HG03342 (cell line): ENCODE measurements around the gene GKAP1.
"Not testable (repeated sequence)": the region's sequence is repeated elsewhere in the genome, so short reads cannot be mapped to it uniquely, and the experiment has no call there.

Source experiments
- ATAC-seq: cut with Tn5 transposase; IDR thresholded peaks from one replicate; pipeline ENCODE4 v1.9.1; 2021; ENCODE audit warnings: mild to moderate bottlenecking, moderate library complexity; ENCODE audit not compliant: unreplicated experiment

Gene GKAP1

DNA sequence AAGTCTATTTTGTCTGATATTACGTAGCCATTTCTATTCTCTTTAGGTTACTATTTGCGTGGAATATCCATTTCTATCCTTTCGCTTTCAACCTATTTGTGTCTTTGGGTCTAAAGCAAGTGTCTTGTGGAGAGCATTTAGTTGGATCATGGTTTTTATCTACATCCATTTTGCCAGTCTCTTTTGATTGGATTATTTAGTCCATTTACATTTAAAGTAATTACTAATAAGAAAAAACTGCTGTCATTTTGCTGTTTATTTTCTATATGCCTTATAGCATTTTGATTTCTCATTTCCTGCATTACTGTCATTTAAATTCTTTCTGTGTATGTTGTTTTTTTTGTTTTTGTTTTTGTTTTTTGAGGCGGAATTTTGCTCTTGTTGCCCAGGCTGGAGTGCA, 83.8 kb downstream of the GKAP1 start:
- no peak for ATAC-seq

DNA sequence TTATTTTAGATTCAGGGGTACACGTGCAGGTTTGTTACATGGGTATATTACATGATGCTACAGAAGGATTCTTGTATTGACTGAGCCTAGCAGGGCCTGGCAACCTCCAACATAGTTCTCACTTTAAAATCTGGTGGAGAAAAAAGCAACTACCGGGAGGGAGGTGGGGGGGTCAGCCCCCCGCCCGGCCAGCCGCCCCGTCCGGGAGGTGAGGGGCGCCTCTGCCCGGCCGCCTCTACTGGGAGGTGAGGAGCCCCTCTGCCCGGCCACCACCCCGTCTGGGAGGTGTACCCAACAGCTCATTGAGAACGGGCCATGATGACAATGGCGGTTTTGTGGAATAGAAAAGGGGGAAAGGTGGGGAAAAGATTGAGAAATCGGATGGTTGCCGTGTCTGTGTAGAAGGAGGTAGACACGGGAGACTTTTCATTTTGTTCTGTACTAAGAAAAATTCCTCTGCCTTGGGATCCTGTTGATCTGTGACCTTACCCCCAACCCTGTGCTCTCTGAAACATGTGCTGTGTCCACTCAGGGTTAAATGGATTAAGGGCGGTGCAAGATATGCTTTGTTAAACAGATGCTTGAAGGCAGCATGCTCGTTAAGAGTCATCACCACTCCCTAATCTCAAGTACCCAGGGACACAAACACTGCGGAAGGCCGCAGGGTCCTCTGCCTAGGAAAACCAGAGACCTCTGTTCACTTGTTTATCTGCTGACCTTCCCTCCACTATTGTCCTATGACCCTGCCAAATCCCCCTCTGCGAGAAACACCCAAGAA, 88.8 kb downstream of the GKAP1 start:
- not testable (repeated sequence) for ATAC-seq

DNA sequence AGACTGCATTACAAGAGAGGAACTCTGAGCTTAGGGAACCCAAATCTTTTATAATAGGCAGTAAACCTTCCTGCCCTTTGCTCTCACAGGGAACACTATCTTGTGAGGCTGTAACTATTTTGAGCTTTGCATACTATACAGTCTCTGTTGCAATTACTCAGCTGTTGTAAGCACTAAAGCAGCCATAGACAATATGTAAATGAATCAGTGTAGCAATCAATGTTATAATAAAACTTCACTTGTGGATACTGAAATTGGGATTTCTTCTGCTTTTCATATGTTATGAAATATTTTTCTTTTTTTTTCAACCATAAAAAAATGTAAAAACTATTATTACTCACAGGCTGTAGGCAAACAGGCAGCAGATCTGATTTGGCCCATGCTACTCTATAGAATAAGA, 93.1 kb downstream of the GKAP1 start:
- ATAC-seq = no peak

DNA sequence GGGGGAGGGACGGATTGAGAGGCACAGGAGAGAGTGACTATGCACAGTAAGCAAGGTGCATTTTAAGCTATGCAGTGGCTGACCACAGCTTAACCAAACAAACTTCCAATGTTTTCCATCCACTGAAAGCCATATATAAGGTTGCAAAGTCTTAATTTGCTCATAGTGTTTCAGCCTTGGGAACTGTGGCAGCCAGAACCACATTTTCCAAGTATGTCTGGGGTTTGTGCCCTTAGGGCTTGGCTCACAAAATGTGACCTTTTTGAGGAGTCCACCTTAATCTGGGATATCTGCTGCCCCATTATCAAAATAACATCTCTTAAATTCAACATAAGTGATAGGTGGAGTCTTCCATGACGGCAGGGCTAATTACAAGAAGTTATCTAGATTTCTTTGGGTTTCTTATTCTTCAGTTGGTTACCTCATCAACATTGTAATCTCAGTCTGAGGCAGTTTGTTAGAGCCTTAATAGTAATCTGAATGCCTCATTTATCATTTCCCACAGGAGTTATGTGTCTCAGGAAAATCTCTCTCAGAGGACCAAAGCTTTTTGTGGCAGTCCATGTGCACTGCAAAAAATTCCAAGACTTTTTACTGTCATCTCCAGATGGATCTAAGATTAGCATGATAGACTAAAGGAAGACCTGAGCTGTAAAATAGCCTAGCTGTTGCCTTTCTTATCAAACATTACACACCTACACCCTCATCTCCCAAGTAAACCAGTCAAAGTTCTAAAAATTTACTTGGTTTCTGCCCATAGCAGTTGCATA, 94.7 kb downstream of the GKAP1 start:
- ATAC-seq = no peak

DNA sequence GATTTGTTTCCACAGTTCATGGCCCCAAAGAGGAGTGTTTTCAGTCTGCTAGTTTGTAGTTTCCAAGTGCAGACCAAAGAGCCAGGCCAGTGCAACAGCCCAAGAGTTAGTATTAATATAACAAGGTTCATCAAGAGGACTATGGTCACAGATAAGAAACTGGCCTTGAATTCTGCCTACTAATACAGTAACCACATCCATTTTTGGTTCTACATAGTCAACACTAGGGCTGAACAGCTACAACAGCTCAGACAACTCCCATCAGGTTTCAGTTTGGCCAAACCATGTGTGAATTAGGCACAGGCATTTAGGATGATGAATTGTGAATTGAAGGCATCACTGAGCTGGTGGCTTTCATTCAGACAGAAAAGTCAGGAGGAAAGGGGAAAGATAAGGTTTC, 96.1 kb downstream of the GKAP1 start:
- ATAC-seq = no peak

DNA sequence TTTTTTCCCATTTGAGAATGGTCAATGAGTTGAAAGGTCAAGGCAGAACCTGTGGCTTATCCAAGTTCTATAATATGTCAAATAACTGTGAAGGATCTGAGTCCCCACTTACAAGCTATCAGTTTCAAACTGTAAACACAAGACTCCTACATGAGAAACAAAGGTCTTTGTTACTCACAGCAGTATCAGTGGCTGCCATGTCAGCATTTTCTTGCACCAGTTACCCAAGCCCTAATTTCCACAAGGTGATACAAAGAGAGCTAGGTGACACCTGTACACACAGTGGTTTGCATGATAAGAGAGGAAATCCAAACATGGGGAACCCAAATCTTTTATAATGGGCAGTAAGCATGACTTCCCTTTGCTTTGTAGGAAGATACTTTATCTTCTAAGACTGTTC, 101.8 kb downstream of the GKAP1 start:
- ATAC-seq = no peak

DNA sequence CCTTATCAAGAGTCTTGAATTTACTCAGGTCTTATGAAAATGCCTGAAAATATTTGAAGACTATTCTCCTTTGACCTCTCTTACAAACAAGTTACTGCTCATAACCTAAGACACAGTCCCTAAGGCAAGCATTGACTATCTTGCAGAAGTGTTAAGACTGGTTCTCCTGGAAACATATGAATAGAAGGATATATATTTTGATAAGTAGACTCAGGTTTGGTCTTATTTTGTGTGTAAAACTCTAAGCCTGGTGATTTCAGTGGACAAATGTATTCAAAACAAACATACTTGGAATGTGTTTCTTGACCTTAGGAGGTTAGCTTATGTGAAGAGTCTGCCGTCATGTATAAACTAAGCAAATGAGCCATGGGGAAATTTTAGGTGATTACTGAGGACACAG, 102.3 kb downstream of the GKAP1 start:
- ATAC-seq = no peak

DNA sequence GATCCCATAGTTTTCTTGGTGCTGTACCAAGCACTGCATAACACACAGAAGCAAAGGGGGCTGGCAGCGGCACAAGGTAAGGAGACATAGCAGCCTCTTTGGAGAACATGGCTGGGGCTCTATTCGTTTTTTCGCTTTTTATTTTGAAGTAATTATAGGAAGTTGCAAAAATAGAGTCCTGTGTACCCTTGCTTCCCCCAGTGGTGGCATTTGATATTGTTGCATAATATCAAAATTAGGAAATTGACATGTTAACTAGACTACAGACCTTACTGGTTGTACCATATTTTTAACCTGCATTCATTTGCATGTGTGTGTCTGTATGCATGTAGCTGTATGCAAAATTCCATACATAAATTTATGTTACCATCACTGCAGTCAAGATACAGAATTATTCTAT, 103.2 kb downstream of the GKAP1 start:
- no peak for ATAC-seq

DNA sequence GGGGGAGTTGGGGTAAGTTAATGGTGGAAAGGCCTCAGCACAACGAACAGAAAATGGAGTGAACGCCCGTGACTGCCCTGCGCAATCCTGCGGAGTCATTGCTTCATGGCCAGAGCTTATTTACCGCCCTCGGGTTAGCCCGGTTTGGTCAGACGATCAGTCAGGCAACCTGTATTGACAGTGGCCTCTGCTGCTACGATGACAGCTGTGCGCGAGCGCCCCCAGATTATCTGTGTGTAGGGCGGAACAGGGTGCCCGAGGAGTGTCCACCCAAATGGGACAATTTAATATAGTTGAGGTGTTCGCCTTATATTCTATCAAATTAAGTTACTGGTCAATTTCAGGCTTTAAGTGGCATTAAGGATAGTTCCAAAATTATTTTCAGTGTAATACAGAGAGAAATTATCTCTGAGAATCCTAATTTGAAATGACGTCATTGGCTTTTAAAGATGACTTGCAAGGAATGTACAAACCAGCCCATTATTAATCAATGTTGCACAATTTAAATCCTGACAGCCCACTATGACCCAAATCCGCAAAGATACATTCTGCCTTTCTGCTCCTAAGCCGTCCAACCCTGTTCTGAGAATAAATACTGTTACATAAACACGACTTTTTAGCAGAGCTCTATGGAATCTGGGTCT, 108.9 kb downstream of the GKAP1 start:
- ATAC-seq = peak; percentile 45

DNA sequence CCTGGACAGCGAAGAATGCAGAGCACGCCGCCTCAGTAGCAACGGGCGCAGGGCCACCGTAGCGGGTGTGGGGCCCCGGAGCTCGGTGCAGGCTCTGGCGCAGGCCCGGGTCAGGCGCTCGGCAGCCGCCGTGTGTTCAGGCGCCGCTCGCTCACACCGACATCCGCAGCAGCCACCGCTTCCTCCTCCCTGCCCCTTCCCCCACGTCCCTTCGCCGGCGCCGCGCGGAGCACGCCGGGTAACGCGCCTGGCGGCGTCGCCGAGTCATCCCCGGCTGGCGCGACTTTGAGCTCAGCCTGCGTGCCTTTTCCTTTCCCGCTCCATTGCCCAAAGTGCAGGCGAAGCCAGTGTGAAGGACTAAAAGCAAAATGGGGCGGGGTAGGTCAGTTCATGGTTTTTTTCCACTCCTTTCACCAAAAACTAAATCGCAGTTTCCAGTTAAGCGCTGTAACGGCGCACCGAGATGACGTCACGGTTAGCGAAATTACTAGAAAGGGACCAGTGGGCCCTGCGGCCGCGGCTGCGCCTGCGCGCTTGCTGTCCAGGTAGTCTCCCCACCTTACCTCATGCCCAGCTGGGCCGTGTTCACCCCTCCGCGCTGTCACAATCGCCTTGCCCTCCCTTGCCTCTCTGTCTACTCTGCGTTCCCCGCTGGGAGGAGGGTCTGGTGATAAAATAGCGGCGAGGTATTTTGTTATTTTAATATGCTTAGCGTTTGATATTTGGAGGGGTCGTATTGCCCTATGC, 109.6 kb downstream of the GKAP1 start, which contains the start of gene UBQLN1:
UBQLN1 (minus strand) TSS at position 191 of the 747 bp plus-strand sequence. CDS start 279 bp downstream, outside the sequence.
- peak; percentile 69 for ATAC-seq

DNA sequence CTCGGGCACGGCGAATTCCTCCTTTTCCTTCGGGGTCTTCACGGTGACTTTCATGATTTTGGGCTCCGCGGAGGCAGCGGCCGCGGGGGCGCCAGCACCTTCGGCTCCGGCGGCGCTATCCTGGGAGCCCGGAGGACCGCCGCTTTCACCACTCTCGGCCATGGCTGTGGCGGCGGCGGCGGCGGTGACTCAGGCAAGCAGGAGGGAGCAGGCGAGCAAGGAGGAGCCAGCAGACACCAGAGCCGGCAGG, 110.1 kb downstream of the GKAP1 start:
- ATAC-seq = peak; percentile 53

DNA sequence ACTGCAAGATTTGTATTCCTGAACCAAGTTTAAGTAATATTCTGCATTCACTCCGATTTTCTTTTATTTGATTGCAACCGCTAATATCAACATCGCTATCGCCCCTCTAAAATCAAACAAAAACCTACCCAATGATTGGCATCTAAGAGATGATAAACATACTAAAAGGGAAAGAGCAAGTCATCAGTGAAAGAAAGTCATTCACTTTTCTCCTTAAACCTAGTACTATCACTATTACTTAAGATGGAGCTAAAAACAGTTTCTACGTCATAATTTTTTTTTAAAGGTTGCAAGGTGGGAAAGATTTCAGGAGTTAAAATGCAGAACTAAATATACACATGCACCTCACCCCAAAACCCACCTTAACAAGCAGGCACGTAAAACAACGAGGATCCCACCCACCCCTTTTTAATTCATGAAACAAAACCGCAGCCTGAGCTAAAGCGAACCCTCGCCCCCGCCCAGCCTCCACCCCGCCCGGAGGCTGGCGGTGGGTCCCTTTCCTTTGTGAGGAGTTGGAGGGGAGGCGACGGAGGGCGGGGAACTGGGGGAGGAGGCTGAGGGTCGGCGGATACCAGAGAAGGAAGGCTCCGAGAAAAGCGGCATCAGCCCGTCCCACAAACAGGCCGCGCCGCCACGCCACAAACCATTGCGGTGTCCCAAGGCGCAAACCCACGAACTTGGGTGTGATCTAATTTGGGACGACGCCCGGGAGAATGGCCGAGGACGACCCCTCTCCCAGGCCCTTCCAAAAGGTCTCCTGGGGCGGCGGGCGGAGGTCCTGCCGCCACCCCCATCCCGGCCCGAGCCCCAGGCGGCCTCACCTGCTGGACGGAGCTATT, 110.7 kb downstream of the GKAP1 start:
- peak; percentile 13 for ATAC-seq

DNA sequence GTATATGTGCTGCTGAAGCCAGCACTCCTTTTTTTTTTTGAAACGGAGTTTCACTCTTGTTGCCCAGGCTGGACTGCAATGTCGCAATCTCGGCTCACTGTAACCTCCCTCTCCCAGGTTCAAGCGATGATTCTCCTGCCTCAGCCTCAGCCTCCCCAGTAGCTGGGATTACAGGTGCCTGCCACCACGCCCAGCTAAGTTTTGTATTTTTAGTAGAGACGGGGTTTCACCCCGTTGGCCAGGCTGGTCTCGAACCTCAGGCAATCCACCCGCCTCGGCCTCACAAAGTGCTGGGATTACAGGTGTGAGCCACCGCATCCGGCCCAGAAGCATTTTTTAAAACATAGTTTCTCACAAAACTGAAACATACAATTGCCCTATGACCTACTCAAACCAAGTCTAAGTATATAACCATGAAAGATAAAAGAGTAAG, 112.3 kb downstream of the GKAP1 start:
- not testable (repeated sequence) for ATAC-seq

DNA sequence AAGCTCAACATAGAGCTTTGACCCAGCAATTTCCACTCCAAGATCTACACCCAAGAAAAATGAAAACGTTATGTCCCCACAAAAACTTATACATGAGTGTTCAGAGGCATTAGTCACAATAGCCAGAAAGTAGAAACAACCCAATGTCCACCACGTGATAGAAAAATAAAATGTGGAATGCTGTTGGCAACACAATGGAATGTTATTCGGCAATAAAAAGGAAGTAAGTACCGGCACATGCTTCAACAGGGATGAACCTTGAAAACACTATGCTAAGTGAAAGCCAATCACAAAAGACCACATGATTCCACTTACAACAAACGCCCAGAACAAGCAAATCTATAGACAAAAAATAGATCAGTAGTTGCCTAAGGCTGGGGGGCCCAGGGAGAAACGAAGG, 115.8 kb downstream of the GKAP1 start:
- ATAC-seq = no peak

DNA sequence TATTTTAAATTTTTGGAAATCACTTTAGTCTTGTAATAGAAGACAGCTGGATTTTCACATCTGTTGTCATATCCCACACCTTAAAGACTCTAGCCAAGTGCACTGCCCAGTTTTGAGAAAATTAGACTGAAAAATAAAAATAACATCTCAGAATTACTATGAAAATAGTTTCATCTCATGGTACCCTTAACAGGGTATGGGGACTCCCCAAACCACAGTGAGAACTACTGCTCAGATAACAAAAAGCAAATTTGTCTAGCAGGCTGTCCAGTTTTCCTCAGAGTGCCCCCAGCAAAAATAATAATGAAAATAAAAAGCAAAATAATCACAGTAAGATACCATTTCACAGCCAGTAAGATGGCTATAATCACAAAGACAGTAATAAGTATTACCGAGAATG, 116.3 kb downstream of the GKAP1 start:
- no peak for ATAC-seq

DNA sequence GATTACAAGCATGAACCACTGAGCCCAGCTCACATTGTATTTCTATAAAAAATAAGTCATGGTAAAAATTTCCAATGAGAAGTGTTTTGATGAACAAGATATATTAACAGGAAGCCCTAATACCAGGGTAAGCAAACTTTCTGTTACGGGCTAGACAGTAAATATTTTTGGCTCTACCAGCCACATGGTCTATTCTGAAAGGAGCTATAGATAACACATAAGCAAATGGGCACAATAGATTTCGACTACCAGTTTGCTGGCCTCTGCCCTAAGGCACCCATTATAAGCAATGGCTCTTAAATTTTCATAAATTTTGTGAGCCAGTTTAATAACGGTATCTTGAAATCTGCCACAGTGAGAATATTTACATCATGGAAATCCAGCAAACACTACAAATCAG, 118.0 kb downstream of the GKAP1 start:
- peak; percentile 41 for ATAC-seq

DNA sequence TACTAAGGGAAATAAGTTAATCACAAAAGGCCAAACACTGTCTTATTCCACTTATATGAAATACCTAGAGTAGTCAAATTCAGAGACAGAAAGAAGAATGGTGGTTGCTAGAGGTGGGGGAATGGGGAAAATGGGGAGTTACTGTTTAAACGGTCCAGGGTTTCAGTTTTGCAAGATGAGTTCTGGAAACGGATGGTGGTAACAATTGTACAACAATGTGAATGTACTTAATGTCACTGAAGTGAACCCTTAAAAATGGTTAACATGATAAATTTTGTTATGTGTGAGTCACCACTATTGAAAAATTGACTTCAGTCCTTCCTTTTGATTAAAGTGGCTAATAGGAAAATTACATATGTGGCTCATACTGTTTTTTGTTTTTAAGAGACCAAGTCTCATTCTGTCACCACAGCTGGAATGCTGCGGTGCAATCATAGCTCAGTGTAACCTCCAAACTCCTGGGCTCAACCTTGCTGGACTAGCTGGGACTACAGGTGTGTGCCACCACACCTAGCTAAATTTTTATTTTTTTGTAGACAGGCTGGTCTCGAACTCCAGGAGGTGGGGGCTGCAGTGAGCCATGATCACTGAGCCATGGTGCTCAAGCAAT, 118.5 kb downstream of the GKAP1 start:
- peak; percentile 33 for ATAC-seq

DNA sequence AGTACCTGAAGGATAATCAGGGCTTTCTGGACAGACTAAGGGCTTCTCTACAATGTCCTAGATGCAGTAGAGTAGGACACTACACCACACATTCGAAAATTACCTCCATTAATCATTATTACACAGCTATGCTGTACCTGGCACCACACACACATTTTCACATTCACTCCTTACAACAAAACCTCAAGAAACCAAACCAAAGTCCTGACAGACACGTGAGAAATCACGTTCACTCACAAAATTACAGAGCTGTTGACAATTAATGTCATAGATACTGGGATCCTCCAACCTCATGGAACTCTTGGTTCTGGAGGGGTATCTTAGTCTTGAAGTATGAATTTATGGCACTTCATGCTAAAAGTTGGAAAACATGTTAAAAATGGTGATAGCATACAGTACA, 126.1 kb downstream of the GKAP1 start:
- no peak for ATAC-seq
